ENCODE results near the gene ZNF516.
A peak's percentile ranks its signal among the peaks of the same experiment; 100 is the strongest.

Gene ZNF516

GRCh38 chr18:76380791-76381405, 114.1 kb downstream of the ZNF516 start:
- peak; percentile 91 for DNase-seq (ENCODE audit: low spot score)

GRCh38 chr18:76380127-76380729, 114.8 kb downstream of the ZNF516 start:
- no peak for DNase-seq (ENCODE audit: low spot score)

- DNase-seq (ENCODE audit: low spot score): no peak
These were observed 115.6 kb downstream of the ZNF516 start for GRCh38 chr18:76379226-76380126.

- DNase-seq (ENCODE audit: low spot score): no peak
These were observed 116.4 kb downstream of the ZNF516 start for GRCh38 chr18:76378526-76379215.

- no peak for DNase-seq (ENCODE audit: low spot score)
These were observed 117.7 kb downstream of the ZNF516 start for GRCh38 chr18:76377359-76377756.

- DNase-seq (ENCODE audit: low spot score): no peak
These were observed 118.2 kb downstream of the ZNF516 start for GRCh38 chr18:76376668-76377358.

GRCh38 chr18:76376225-76376624, 118.8 kb downstream of the ZNF516 start:
- no peak for DNase-seq (ENCODE audit: low spot score)

GRCh38 chr18:76374330-76375281, 120.4 kb downstream of the ZNF516 start:
- DNase-seq (ENCODE audit: low spot score): no peak

- DNase-seq (ENCODE audit: low spot score): no peak
These were observed 121.7 kb downstream of the ZNF516 start for GRCh38 chr18:76373297-76373696.

GRCh38 chr18:76371301-76372203, 123.5 kb downstream of the ZNF516 start:
- no peak for DNase-seq (ENCODE audit: low spot score)

- DNase-seq (ENCODE audit: low spot score): no peak
These were observed 124.4 kb downstream of the ZNF516 start for GRCh38 chr18:76370686-76371085.

GRCh38 chr18:76370201-76370600, 124.8 kb downstream of the ZNF516 start:
- DNase-seq (ENCODE audit: low spot score): no peak

- no peak for DNase-seq (ENCODE audit: low spot score)
These were observed 125.3 kb downstream of the ZNF516 start for GRCh38 chr18:76369791-76370190.

GRCh38 chr18:76368976-76369375, 126.1 kb downstream of the ZNF516 start:
- DNase-seq (ENCODE audit: low spot score): no peak

GRCh38 chr18:76368271-76368670, 126.8 kb downstream of the ZNF516 start:
- DNase-seq (ENCODE audit: low spot score): no peak

GRCh38 chr18:76367168-76368125, 127.6 kb downstream of the ZNF516 start:
- DNase-seq (ENCODE audit: low spot score): no peak

- DNase-seq (ENCODE audit: low spot score): no peak
These were observed 129.5 kb downstream of the ZNF516 start for GRCh38 chr18:76365561-76365960.

Data from D341Med (cell line).